ENCODE data around the gene TNC. TPM values are rescaled to one million over a fixed set of nuclear protein-coding genes. Genes with fewer than 3 reads are reported as not detected.
A peak's percentile ranks its signal among the peaks of the same experiment; 100 is the strongest.

Gene TNC
- total RNA-seq, 2 experiments from 2014 or later, result 0.05 to 0.22 TPM

GRCh38 chr9:115127191-115127817 is 9.3 kb upstream of the TNC start:
- ATAC-seq (no peak), DNase-seq (no peak)
- Mint-ChIP-seq H3K36me3 (ENCODE audit: low read depth) (no peaks in the 10 kb centered on the region), H3K27me3 (peaks cover 24% of the 10 kb centered on the region), H3K9me3 (peaks cover 3% of the 10 kb centered on the region), H3K27ac (no peak overlapping the region), H3K4me3 (no peak overlapping the region), H3K4me1 (ENCODE audit: low read depth) (no peaks in the 10 kb centered on the region)
- ChIA-PET POLR2A (no interaction called here), CTCF (no interaction called here)
- TF ChIP-seq CTCF (IDR thresholded peaks at IDR 0.05), result no peak
- intact Hi-C loops (cut with micrococcal nuclease), result no loop called here

- no peaks in the 10 kb centered on the region for H3K36me3 Mint-ChIP-seq (ENCODE audit: low read depth)
- ATAC-seq, result no peak
- H3K27ac Mint-ChIP-seq, result no peak overlapping the region
- POLR2A ChIA-PET, result no interaction called here
- intact Hi-C loops (cut with micrococcal nuclease), result no loop called here
- DNase-seq, result no peak
- CTCF ChIA-PET, result no interaction called here
- TF ChIP-seq CTCF (IDR thresholded peaks at IDR 0.05), result no peak
- H3K4me3 Mint-ChIP-seq, result no peak overlapping the region
- H3K9me3 Mint-ChIP-seq, result peaks cover 3% of the 10 kb centered on the region
- no peaks in the 10 kb centered on the region for H3K4me1 Mint-ChIP-seq (ENCODE audit: low read depth)
- peaks cover 31% of the 10 kb centered on the region for H3K27me3 Mint-ChIP-seq
These were observed 8.4 kb upstream of the TNC start for GRCh38 chr9:115126404-115126803.

GRCh38 chr9:115122937-115123336 is 5.0 kb upstream of the TNC start:
- DNase-seq (no peak), ATAC-seq (no peak)
- Mint-ChIP-seq H3K36me3 (ENCODE audit: low read depth) (no peaks in the 10 kb centered on the region), H3K4me3 (no peak overlapping the region), H3K9me3 (peaks cover 3% of the 10 kb centered on the region), H3K4me1 (ENCODE audit: low read depth) (no peaks in the 10 kb centered on the region), H3K27ac (no peak overlapping the region), H3K27me3 (peaks cover 41% of the 10 kb centered on the region)
- no peak for TF ChIP-seq CTCF (IDR thresholded peaks at IDR 0.05)
- POLR2A ChIA-PET, result no interaction called here
- intact Hi-C loops (cut with micrococcal nuclease), result no loop called here
- CTCF ChIA-PET, result interaction anchor here (1.3 kb wide), 1 partner anchor 34 kb away, joined by 3 read pairs; no protein-coding TSS in a partner anchor

GRCh38 chr9:115121181-115121580 is 3.2 kb upstream of the TNC start:
- ChIA-PET POLR2A (no interaction called here), CTCF (no interaction called here)
- TF ChIP-seq CTCF (IDR thresholded peaks at IDR 0.05), result no peak
- intact Hi-C loops (cut with micrococcal nuclease), result no loop called here
- Mint-ChIP-seq H3K4me1 (ENCODE audit: low read depth) (no peaks in the 10 kb centered on the region), H3K4me3 (no peak overlapping the region), H3K36me3 (ENCODE audit: low read depth) (no peaks in the 10 kb centered on the region), H3K27me3 (peaks cover 57% of the 10 kb centered on the region), H3K9me3 (peaks cover 3% of the 10 kb centered on the region), H3K27ac (no peak overlapping the region)
- DNase-seq (no peak), ATAC-seq (no peak)

- intact Hi-C loops (cut with micrococcal nuclease), result no loop called here
- CTCF ChIA-PET, result interaction anchor here (1.2 kb wide), 1 partner anchor 11 kb away, joined by 3 read pairs; no protein-coding TSS in a partner anchor
- DNase-seq, result peak; percentile 4
- Mint-ChIP-seq H3K27me3 (peaks cover 67% of the 10 kb centered on the region), H3K36me3 (ENCODE audit: low read depth) (no peaks in the 10 kb centered on the region), H3K4me1 (ENCODE audit: low read depth) (no peaks in the 10 kb centered on the region), H3K4me3 (no peak overlapping the region), H3K27ac (no peak overlapping the region), H3K9me3 (no peaks in the 10 kb centered on the region)
- POLR2A ChIA-PET, result no interaction called here
- TF ChIP-seq CTCF (IDR thresholded peaks at IDR 0.05), result no peak
- ATAC-seq, result no peak
These were observed 892 bp upstream of the TNC start for GRCh38 chr9:115118879-115119218.

All from activated CD8-positive, alpha-beta T cell treated with anti-CD3 and anti-CD28 coated beads for 36 hours (primary cell).